ENCODE data around the gene HASPIN.
"Not testable (repeated sequence)": the region's sequence is repeated elsewhere in the genome, so short reads cannot be mapped to it uniquely, and the experiment has no call there.

The HASPIN gene

DNA sequence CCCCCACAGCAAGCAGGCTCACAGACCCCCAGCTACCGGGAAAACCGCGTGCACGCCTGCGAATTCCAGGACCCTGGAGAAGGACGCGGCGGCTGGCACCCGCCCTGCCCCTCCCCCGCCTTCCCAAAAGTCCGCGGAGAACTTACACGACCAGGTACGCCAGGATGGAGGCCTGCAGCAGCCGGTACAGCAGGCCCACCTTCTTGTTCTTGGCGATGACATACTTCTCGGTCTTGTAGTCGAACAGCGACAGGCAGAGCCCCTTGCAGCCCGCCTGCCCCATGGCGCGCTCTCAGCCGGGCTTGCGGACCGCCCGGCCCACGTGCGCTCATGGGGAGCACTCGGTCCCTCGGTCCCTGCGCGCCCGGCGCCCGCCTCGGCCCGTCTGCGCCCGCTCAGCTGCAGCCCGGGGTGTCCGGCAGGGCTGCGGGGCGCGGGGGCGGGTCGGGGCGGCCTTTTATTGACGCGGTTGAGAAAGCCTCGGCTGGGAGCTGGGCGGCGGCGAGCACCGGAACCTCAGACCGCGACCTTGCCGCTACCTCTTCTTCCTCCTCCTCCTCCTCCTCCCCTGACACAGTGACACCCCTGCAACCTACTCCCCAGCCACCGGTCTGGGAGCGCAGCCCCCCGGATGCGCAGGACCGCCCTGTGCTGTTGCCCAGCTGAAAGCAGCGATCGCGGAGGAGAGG is 27.8 kb upstream of the HASPIN start, which contains the start of gene P2RX5:
P2RX5 (minus strand) TSS at position 433 of the 689 bp plus-strand sequence; CDS start at position 283, 150 bp downstream.
- no peak for DNase-seq (ENCODE audit: low read depth in 2 of 2)

DNA sequence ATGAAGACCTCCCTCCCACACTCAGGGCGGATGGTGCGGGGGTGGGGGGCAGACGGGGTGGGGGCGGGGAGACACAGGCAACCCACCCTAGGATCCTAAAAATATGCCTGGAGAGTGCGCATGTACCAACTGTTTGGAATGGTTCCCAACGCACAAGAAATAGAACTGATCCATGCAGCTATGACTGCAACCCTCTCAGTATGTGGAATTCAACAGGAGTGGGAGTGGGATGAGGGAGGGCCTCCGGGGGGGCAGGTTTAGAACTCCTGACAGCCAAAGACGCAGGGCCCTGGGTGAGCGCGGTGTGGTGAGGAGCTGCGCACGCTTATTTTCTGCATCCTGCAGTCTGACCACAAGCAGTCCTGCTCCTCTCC is 26.6 kb upstream of the HASPIN start:
- DNase-seq (ENCODE audit: low read depth in 2 of 2), result no peak

DNA sequence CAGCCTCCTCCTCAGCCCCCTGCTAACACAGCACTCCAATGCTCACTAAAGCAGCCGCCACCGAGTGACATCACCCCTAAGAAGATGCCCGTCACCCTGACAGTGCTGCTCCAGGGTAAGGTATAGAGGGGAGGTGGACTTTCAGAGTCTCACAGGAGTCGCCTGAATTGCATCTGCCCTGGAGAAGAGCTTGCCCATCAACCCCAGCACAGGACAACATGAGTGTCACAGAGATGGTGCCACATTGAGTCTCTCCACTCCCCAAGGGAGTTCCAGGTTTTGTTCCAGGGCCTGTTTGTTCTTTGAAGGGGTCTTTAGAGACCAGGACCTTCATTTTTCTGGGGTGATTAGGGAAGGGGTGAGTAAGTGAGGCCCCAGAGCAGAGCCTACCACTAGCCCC is 25.6 kb upstream of the HASPIN start:
- no peak for DNase-seq (ENCODE audit: low read depth in 2 of 2)

DNA sequence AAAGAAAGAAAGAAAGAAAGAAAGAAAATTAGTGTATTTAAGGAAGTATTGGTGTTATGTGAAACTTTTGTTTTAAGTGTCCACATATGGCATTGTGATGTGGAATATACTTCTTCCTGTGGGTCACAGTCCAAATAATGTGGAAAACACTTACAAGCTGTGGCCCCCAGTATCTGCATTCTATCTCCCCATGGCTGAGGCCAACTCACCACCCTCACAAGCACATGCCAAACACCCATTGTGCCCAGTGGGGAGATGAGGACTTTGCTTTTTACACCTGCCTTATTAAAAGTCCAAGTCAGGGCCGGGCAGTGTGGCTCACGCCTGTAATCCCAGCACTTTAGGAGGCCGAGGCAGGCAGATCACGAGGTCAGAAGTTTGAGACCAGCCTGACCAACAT is 23.8 kb upstream of the HASPIN start:
- DNase-seq (ENCODE audit: low read depth in 2 of 2), result no peak

DNA sequence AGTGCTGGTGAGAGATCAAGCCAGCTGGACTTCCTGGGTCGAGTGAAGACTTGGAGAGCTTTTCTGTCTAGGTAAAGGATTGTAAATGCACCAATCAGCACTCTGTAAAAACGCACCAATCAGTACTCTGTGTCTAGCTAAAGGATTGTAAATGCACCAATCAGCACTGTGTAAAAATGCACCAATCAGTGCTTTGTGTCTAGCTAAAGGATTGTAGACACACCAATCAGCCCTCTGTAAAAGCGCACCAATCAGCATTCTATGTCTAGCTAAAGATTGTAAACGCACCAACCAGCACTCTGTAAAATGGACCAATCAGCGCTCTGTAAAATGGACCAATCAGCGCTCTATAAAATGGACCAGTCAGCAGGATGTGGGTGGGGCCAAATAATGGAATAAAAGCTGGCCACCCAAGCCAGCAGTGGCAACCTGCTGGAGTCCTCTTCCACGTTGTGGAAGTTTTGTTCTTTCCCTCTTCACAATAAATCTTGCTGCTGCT is 21.6 kb upstream of the HASPIN start:
- DNase-seq (ENCODE audit: low read depth in 2 of 2), result not testable (repeated sequence)

DNA sequence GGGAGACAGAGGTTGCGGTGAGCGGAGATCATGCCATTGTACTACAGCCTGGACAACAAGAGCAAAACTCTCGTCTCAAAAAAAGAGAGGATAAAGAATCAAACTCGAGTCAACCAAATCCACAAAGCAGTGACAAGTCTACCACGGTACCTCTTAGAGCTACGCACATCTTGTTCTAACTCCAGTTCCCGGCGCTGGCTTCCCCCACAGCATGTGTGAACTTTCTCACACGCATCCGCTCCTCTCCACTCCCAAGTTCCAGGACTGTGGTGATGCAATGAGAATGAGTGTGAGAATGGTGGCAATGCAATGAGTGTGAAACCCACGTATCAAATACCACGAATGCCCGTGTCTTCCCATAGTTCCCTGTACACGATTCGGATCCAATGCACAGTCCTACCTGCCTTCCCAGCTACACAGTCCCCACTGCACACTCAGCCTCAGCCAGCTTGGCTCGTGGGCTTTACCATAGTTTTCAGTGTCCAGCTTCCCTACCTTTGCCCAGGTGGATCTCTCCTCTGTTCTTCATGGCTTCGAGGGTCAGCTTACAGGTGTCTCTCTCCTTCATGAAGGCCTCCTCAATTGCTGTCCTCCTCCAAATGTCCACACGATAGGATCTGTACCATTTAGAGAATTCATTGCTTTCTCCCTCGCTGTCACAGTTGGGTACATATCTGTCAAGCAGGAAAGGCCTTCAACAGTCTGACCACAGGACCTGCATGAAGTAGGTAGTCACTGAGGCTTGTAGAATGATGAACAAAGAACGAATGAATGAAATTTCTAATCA is 18.6 kb upstream of the HASPIN start:
- DNase-seq (ENCODE audit: low read depth in 2 of 2), result no peak

DNA sequence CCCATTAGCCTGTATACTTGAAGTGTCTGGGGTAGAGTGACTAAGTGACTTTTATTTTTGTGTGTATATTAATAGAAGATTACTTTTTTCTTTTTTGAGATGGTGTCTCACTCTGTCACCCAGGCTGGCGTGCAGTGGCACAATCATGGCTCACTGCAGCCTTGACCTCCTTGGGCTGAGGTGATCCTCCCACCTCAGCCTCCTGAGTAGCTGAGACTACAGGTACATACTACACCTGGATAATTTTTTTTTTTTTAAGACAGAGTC is 18.1 kb upstream of the HASPIN start:
- DNase-seq (ENCODE audit: low read depth in 2 of 2), result not testable (repeated sequence)

DNA sequence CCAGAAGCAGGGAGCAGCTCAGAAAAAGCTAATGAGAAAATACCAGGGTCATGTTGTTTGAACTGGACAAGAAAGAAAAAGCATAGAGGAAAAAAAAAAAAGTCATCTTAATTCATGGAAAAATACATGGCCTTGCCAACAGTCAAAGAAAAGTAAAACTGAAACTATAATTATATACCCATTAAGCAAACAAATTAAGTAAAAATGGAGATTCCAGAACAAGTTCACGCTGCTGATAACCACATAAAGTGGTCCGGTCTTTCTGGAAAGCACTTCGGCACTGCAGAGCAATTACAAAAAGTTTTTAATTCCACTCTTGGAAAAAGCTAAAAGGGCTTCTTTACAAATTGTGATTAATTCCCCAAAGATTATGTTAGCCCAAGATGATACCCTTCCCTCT is 15.3 kb upstream of the HASPIN start:
- no peak for DNase-seq (ENCODE audit: low read depth in 2 of 2)

DNA sequence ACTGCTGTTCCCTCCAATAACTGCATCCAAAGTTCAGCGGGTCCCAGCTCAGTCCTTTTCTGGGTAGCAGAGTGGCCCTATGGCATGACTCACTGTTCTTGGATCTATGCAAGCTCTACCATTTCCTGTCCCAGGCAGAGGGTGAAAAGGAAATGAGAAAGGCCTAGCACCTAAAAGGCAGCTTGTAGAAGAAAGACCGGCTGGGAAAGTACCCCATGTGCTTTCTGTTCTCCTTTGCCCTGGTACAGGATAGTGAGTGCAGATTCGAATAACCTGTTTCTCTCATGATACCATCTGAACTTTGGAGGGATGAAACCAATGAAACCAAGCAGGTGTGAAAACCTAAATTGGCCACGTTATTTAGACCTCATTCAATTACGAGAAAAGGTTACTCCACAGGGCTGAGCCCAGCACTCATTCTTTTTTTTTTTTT is 12.7 kb upstream of the HASPIN start:
- DNase-seq (ENCODE audit: low read depth in 2 of 2), result peak; percentile 42 to 64

DNA sequence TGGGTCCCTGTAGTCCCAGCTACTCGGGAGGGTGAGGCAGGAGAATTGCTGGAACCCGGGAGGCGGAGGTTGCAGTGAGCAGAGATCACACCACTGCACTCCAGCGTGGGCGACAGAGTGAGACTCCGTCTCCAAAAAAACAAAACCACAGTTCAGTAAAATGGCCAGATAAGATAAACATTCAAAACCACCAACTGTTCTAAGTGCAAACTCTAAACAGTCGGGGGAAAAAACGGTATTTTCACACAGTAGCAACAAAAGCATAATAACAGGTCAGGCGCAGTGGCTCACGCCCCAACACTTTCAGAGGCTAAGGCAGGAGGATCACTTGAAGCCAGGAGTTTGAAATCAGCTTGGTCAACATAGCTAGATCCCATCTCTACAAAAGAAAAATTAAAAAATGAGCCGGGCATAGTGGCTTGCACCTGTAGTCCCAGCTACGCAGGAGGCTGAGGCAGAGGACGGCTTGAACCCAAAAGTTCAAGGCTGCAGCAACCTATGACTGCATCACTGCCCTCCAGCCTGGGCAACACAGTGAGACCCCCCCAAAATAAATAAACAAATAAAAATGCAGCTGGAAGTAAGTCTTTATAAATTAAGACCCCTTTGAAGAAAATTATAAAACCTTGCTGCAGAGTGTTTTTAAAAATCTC is 10.8 kb upstream of the HASPIN start:
- DNase-seq (ENCODE audit: low read depth in 2 of 2), result no peak

DNA sequence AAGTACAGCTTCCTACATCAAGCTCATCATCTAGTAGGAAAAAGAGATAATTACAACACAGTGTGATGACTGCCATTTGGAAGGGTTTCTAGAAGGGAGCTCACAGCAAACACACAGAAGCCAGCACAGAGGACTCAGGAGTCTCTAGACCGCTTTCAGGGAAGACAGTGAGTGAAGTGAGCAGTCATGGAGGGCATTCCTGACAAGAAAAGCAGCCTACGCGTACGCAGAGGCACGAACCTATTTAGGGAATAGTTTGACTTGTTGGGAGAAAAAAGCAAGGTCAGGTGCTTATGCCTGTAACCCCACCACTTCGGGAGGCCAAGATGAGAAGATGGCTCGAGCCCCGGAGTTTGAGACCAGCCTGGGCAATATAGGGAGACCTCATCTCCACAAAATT is 8.4 kb upstream of the HASPIN start:
- DNase-seq (ENCODE audit: low read depth in 2 of 2), result no peak

DNA sequence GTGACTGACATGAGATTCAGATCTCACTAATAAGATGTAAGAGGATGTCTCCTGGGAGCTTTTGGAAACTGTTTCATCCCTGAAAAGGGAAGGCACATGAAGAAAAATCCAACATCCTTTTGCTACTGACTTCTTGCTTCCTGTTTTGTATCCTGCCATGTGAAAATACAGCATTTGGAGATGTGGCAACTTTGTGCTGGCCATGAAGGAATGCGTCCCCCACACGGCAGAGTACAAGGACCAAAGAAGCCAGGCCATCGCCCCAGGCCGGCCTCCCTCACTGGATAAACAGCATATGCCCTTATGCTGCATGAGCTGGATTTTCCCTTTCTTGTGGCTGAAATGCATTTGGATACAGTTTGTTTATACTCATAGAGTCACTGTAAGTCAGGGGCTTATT is 5.5 kb upstream of the HASPIN start:
- DNase-seq (ENCODE audit: low read depth in 2 of 2), result no peak

DNA sequence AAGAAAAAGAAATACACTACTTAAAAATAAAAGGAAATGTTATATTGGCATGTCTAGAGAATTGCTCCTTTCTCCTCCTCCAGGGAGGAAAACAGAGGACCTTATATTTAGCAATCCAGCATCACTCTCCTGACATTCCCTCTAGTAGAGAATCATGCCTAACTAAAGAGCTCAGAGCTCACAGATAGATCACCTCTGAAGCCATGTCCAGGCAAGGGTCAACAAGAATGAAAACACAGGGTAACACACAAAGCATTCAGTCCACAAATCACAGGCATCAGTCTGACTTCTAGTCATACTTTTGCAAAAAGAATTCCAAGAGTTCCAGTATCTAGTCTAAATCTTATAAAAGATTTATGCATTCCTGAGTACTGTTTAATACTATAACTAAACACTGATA is 4.4 kb upstream of the HASPIN start:
- no peak for DNase-seq (ENCODE audit: low read depth in 2 of 2)

DNA sequence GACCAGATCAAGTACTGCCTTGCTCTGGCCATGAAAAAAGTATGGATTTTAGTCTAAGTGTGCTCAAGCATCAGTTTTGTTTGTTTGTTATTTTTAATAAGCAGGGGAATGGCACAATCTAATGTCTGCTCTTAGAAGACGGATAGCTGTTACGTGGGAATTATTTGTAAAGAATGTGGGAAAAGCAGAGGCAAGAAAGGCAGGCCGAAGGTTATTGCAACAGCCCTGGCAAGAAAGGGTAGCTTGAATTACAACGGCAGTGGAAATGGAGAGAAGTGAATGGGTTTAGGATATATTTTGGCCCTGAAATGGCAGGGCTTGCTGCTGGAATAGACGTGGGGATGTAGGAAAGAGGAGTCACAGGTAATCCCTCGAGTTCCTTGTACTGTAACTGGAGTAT is 987 bp upstream of the HASPIN start:
- no peak for DNase-seq (ENCODE audit: low read depth in 2 of 2)

DNA sequence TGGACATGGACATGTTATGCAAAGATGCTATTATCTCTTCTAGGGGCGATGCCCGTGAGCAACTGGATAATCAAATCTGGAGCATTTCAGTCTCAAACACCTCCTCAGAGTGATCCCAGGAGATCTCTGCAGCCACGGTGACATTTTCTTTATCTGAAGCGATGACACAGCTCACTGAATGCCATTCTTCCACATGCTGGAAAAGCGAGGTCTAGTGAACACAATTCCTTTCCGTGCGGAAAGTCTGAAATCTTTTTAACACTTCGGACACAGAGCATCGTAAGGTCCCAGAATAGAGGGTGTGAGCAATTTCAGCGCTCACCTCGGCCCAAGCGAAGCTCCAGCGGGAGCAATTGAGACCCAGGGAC is 531 bp upstream of the HASPIN start:
- no peak for DNase-seq (ENCODE audit: low read depth in 2 of 2)

DNA sequence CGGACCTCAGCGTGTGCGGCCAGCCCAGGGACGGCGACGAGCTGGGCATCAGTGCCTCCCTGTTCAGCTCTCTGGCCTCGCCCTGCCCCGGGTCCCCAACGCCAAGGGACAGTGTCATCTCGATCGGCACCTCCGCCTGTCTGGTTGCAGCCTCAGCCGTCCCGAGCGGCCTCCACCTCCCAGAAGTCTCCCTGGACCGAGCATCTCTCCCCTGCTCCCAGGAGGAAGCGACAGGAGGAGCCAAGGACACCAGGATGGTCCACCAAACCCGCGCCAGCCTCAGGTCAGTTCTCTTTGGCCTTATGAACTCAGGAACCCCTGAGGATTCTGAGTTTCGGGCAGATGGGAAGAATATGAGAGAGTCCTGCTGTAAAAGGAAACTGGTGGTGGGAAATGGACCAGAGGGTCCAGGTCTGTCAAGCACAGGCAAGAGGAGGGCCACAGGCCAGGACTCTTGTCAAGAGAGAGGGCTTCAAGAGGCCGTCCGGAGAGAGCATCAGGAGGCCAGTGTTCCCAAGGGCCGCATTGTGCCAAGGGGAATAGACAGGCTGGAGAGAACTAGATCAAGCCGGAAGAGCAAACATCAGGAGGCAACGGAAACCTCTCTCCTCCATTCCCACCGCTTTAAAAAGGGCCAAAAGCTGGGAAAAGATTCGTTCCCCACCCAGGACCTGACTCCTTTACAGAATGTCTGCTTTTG is 825 bp downstream of the HASPIN start:
- DNase-seq (ENCODE audit: low read depth in 2 of 2), result no peak

DNA sequence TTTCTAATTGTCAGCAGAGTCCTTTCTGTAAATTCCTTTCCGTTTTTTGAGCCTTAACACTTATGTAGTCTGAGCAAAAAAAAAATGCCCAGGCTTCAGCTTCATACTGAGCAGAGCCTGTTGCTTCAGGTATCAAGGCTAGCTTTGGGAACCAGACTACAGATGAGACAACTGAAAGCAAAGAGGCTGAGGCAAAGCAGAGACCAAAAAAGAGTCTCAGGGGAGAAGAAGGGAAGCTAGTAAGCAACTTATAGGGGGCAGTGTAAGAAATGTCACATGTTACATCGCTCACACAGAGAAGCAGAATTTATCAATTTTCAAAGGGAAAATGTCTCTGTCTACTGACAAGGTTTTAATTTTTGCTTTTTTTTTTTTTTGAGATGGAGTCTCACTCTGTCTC is 3.3 kb downstream of the HASPIN start:
- DNase-seq (ENCODE audit: low read depth in 2 of 2), result no peak

DNA sequence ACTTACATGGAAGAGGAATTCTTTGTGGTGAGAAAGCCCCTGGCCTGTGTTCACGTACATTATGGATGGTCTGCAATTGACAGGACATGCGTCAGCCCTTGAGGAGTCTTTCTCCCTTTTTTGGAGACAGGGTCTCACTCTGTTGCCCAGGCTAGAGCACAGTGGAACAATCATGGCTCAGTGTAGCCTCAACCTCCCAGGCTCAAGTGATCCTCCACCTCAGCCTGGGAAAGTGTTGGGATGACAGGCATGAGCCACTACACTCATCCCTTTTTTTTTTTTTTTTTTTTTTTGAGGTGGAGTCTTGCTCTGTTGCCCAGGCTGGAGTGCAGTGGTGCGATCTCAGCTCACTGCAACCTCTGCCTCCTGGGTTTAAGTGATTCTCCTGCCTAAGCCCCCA is 4.4 kb downstream of the HASPIN start:
- not testable (repeated sequence) for DNase-seq (ENCODE audit: low read depth in 2 of 2)

DNA sequence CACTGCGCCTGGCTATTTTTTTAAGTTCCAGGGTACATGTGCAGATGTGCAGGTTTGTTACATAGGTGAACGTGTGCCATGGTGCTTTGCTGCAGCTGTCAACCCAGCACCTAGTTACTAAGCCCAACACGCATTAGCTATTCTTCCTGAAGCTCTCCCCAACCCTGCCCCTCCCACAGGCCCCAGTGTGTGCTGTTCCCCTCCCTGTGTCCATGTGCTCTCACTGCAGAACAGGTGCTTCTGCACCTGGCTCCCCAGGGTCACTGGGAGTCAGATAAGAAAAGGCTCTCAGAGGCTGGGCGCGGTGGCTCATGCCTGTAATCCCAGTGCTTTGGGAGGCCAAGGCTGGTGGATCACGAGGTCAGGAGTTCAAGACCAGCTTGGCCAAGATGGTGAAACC is 6.2 kb downstream of the HASPIN start:
- DNase-seq (ENCODE audit: low read depth in 2 of 2), result no peak

DNA sequence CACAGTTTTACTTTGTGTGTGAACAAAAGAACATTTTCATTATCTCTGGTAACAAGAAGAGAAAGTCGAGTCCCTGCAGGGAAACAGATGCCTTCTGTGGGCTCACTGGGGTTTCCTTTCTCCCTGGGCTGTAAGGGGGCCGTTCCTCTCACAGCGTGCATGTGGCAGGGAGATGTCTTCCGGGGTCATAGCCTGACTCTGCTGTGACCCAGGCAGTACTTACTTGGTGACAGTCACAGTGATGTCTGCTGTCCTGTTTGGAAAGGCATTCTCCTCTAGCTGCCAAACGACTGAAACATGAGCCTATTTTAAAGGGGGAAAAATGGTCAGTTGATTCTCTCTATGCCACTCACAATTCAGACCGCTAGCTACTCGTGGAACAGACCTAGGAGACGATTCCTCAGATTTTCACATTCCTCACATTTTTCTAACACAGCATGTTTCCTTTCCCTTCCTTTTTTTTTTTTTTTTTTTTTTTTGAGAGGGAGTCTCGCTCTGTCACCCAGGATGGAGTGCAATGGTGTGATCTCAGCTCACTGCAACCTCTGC is 7.3 kb downstream of the HASPIN start:
- no peak for DNase-seq (ENCODE audit: low read depth in 2 of 2)

DNA sequence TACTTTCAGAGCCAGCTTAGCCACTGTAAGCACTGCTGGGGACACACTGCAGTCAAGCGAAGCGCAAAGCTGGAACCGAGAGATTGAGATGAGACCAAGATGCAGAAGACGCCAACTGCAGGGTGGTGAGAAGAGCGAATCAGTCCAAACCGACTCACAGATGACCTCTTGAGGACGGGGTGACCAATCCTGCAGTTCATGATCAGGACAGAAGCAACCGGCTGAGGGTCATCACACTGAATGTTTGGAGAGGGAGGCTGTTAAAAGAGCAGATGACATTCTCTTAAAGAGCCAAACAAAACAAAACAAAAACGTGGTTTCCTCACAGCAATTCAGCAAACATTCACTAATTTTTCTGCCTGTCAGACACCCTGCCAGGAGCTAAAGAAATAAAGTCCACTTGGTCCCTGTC is 8.5 kb downstream of the HASPIN start:
- DNase-seq (ENCODE audit: low read depth in 2 of 2), result no peak

DNA sequence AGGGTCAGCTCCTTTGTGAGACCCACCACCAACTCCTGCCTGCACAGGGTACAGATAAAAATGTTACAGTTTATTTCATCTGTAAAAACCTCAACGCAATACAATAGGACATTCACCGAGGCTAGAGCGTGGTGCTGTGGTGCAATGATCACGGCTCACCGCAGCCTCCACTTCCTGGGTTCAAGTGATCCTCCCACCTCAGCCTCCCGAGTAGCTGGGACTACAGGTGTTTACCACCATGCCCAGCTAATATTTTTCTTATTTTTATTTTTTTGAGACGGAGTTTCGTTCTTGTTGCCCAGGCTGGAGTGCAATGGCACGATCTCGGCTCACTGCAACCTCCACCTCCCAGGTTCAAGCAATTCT is 11.2 kb downstream of the HASPIN start:
- DNase-seq (ENCODE audit: low read depth in 2 of 2), result not testable (repeated sequence)
